ENCODE results near the gene PIEZO2. TPM values are rescaled to one million over a fixed set of nuclear protein-coding genes. Genes with fewer than 3 reads are reported as not detected.

The PIEZO2 gene
- total and polyA plus RNA-seq, 7 donors = 1.4 to 35.2 (median 25.1) TPM; not detected in 1

GRCh38 chr18:10771053-10771709, 378.2 kb downstream of the PIEZO2 start:
- Histone ChIP-seq H3K9me3 (peaks cover 0 to 2% (median 0%) of the 10 kb centered on the region in 4 donors), H3K4me3 (no peak overlapping the region), H3K27ac (no peak overlapping the region), H3K36me3 (no peaks in the 10 kb centered on the region), H3K27me3 (no peaks in the 10 kb centered on the region), H3K4me1 (no peaks in the 10 kb centered on the region)
- no peak for TF ChIP-seq POLR2AphosphoS5 (IDR thresholded peaks at IDR 0.05)
- 29 to 76% methylated on average over 3 of the region's 3 CpGs for WGBS, 2 donors
- DNase-seq = no peak
- intact Hi-C loops (cut with DNase I) = no loop called here

GRCh38 chr18:10770264-10770663, 379.1 kb downstream of the PIEZO2 start:
- peaks cover 0 to 2% (median 0%) of the 10 kb centered on the region in 4 donors for H3K9me3 ChIP-seq
- WGBS, 2 donors = 79 to 82% methylated on average over 2 of the region's 2 CpGs
- intact Hi-C loops (cut with DNase I) = no loop called here
- TF ChIP-seq, protein P1, sequence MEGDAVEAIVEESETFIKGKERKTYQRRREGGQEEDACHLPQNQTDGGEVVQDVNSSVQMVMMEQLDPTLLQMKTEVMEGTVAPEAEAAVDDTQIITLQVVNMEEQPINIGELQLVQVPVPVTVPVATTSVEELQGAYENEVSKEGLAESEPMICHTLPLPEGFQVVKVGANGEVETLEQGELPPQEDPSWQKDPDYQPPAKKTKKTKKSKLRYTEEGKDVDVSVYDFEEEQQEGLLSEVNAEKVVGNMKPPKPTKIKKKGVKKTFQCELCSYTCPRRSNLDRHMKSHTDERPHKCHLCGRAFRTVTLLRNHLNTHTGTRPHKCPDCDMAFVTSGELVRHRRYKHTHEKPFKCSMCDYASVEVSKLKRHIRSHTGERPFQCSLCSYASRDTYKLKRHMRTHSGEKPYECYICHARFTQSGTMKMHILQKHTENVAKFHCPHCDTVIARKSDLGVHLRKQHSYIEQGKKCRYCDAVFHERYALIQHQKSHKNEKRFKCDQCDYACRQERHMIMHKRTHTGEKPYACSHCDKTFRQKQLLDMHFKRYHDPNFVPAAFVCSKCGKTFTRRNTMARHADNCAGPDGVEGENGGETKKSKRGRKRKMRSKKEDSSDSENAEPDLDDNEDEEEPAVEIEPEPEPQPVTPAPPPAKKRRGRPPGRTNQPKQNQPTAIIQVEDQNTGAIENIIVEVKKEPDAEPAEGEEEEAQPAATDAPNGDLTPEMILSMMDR (IDR thresholded peaks at IDR 0.05) = no peak
- TF ChIP-seq POLR2A (IDR thresholded peaks at IDR 0.05) (no peak), POLR2AphosphoS5 (IDR thresholded peaks at IDR 0.05) (no peak), EP300 (IDR thresholded peaks at IDR 0.05) (no peak)
- H3K4me3 ChIP-seq = no peak overlapping the region
- H3K36me3 ChIP-seq = no peaks in the 10 kb centered on the region
- no peaks in the 10 kb centered on the region for H3K4me1 ChIP-seq
- H3K27ac ChIP-seq = no peak overlapping the region
- no peak for DNase-seq
- H3K27me3 ChIP-seq = no peaks in the 10 kb centered on the region

GRCh38 chr18:10768221-10768620, 381.1 kb downstream of the PIEZO2 start:
- no peak for DNase-seq
- intact Hi-C loops (cut with DNase I) = no loop called here
- no peak overlapping the region for H3K27ac ChIP-seq
- no peaks in the 10 kb centered on the region for H3K4me1 ChIP-seq
- H3K27me3 ChIP-seq = no peaks in the 10 kb centered on the region
- 89 to 93% methylated on average over 5 of the region's 5 CpGs for WGBS, 2 donors
- H3K36me3 ChIP-seq = no peaks in the 10 kb centered on the region
- TF ChIP-seq, protein P1 (IDR thresholded peaks at IDR 0.05) = no peak
- TF ChIP-seq POLR2A (IDR thresholded peaks at IDR 0.05) = no peak
- no peak for TF ChIP-seq EP300 (IDR thresholded peaks at IDR 0.05)
- TF ChIP-seq POLR2AphosphoS5 (IDR thresholded peaks at IDR 0.05) = no peak
- H3K9me3 ChIP-seq = peaks cover 0 to 2% (median 0%) of the 10 kb centered on the region in 4 donors
- no peak overlapping the region for H3K4me3 ChIP-seq

DNA sequence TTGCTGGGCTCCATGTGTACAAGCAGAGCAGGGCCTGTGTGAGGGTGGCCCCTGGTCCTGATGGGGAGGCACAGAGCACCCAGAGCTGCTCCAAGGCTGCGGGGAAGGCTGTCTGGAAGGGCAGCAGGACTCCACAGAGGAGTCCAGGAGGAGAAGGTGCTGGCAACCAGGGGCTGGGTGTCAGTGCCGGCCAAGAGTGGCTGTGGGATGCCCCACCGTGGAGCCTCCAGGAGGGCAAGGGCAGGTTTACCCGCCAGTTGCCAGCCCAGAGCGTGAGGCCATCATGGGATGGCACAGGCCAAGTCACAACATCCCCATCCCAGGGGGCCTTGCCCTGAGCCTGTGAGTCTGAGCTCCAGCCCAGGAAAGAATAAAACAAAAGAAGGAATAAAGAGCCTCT, 381.7 kb downstream of the PIEZO2 start:
- intact Hi-C loops (cut with DNase I) = no loop called here
- H3K4me1 ChIP-seq = no peaks in the 10 kb centered on the region
- no peaks in the 10 kb centered on the region for H3K27me3 ChIP-seq
- H3K4me3 ChIP-seq = no peak overlapping the region
- peaks cover 0 to 2% (median 0%) of the 10 kb centered on the region in 4 donors for H3K9me3 ChIP-seq
- H3K36me3 ChIP-seq = no peaks in the 10 kb centered on the region
- WGBS, 2 donors = 90 to 94% methylated on average over 5 of the region's 5 CpGs
- no peak for DNase-seq
- TF ChIP-seq EP300 (IDR thresholded peaks at IDR 0.05) = no peak
- TF ChIP-seq POLR2A (IDR thresholded peaks at IDR 0.05) = no peak
- TF ChIP-seq, protein P1 (IDR thresholded peaks at IDR 0.05) = no peak
- TF ChIP-seq POLR2AphosphoS5 (IDR thresholded peaks at IDR 0.05) = no peak
- no peak overlapping the region for H3K27ac ChIP-seq

- Histone ChIP-seq H3K9me3 (no peaks in the 10 kb centered on the region), H3K27me3 (no peaks in the 10 kb centered on the region), H3K27ac (no peak overlapping the region), H3K4me1 (no peaks in the 10 kb centered on the region), H3K36me3 (no peaks in the 10 kb centered on the region), H3K4me3 (no peak overlapping the region)
- DNase-seq = no peak
- intact Hi-C loops (cut with DNase I) = no loop called here
- TF ChIP-seq, protein P1 (IDR thresholded peaks at IDR 0.05) = no peak
- TF ChIP-seq POLR2AphosphoS5 (IDR thresholded peaks at IDR 0.05) (no peak), EP300 (IDR thresholded peaks at IDR 0.05) (no peak), POLR2A (IDR thresholded peaks at IDR 0.05) (no peak)
- WGBS, 2 donors = 87 to 93% methylated on average over 5 of the region's 5 CpGs
These were observed 388.4 kb downstream of the PIEZO2 start for GRCh38 chr18:10760986-10761385.
